Measurements from ENCODE around the gene SPIRE2. TPM values are rescaled to one million over a fixed set of nuclear protein-coding genes. Genes with fewer than 3 reads are reported as not detected.
"Not testable (repeated sequence)": the region's sequence is repeated elsewhere in the genome, so short reads cannot be mapped to it uniquely, and the experiment has no call there.

The SPIRE2 gene
- total and polyA plus RNA-seq, 2 of the 4 experiments (the other 2 are of a cell fraction) = 0.72 to 1.9 TPM

GRCh38 chr16:89818851-89819403, 9.3 kb upstream of the SPIRE2 start:
- H3K9ac ChIP-seq (ENCODE audit: low read depth, low read length); H3K27ac ChIP-seq (ENCODE audit: insufficient read depth, low read length); H3K23ac ChIP-seq (ENCODE audit: low read depth, low read length); H3K4me2 ChIP-seq (ENCODE audit: low read depth, low read length); H3K9me1 ChIP-seq (ENCODE audit: insufficient read depth, low read length); H3K4ac ChIP-seq (ENCODE audit: low read depth, low read length); DNase-seq; H2AK9ac ChIP-seq (replicated peaks; ENCODE audit: low read depth, low read length, poor library complexity); H3K27me3 ChIP-seq (ENCODE audit: control insufficient read depth, insufficient read depth, low read length); H3K56ac ChIP-seq (ENCODE audit: extremely low read depth, insufficient read depth, low read length); CTCF ChIA-PET; H2BK15ac ChIP-seq (ENCODE audit: low read depth, low read length); H2AK5ac ChIP-seq (ENCODE audit: low read depth, low read length); dilution Hi-C loops (cut with HindIII; ENCODE audit: low sequenced_read_pairs, unreplicated experiment); H3K14ac ChIP-seq (replicated peaks; ENCODE audit: low read depth, low read length); H4K20me1 ChIP-seq (ENCODE audit: insufficient read depth, low read length); H3K9me3 ChIP-seq (ENCODE audit: control insufficient read depth, insufficient read depth, low read length); H3K36me3 ChIP-seq (ENCODE audit: control insufficient read depth, insufficient read depth, low read length); H3K4me3 ChIP-seq (ENCODE audit: insufficient read depth, low read depth, low read length); H2BK20ac ChIP-seq (ENCODE audit: low read depth, low read length); H2AFZ ChIP-seq (replicated peaks; ENCODE audit: low read length, poor library complexity); H4K8ac ChIP-seq (ENCODE audit: low read depth in 2 of 2, low read length in 2 of 2); H4K5ac ChIP-seq (ENCODE audit: low read depth, low read length); H2BK5ac ChIP-seq (ENCODE audit: low read depth, low read length, poor library complexity, severe bottlenecking); H3K4me1 ChIP-seq (ENCODE audit: control insufficient read depth, insufficient read depth, low read length); POLR2A ChIA-PET (ENCODE audit: unreplicated experiment); H4K91ac ChIP-seq (ENCODE audit: insufficient read depth, low read depth, low read length); H3K18ac ChIP-seq (ENCODE audit: low read depth, low read length); H2BK120ac ChIP-seq (ENCODE audit: low read depth, low read length); in situ Hi-C loops (cut with MboI; ENCODE audit: low sequenced_read_pairs); ATAC-seq (ENCODE audit: low read depth); BruUV-seq (replicated peaks): not testable (repeated sequence)
- intact Hi-C loops (cut with micrococcal nuclease) = loop anchor here (10.0 kb wide), 1 partner anchor 94 kb away; the partner anchor contains the start of genes VPS9D1 and ZNF276
- peaks cover 0 to 27% of the 10 kb centered on the region in 2 experiments for H3K79me1 ChIP-seq (ENCODE audit: low read depth in 1 of 2, low read length in 2 of 2)
- WGBS, 2 experiments (ENCODE audit: extremely low coverage in 2 of 2, insufficient read length in 1 of 2) = 100% methylated on average over 2 of the region's 14 CpGs; no CpG with 5 or more reads in 1 of the 2 experiments

- H2BK120ac ChIP-seq (ENCODE audit: low read depth, low read length); H3K36me3 ChIP-seq (ENCODE audit: control insufficient read depth, insufficient read depth, low read length); in situ Hi-C loops (cut with MboI; ENCODE audit: low sequenced_read_pairs); ATAC-seq (ENCODE audit: low read depth); BruUV-seq (replicated peaks); H2AK5ac ChIP-seq (ENCODE audit: low read depth, low read length); H3K14ac ChIP-seq (replicated peaks; ENCODE audit: low read depth, low read length); H3K23ac ChIP-seq (ENCODE audit: low read depth, low read length); H2BK20ac ChIP-seq (ENCODE audit: low read depth, low read length); H3K9me3 ChIP-seq (ENCODE audit: control insufficient read depth, insufficient read depth, low read length); H3K9me1 ChIP-seq (ENCODE audit: insufficient read depth, low read length); H3K4me3 ChIP-seq (ENCODE audit: insufficient read depth, low read depth, low read length); H3K4ac ChIP-seq (ENCODE audit: low read depth, low read length); H4K5ac ChIP-seq (ENCODE audit: low read depth, low read length); CTCF ChIA-PET; H2BK5ac ChIP-seq (ENCODE audit: low read depth, low read length, poor library complexity, severe bottlenecking); H3K18ac ChIP-seq (ENCODE audit: low read depth, low read length); dilution Hi-C loops (cut with HindIII; ENCODE audit: low sequenced_read_pairs, unreplicated experiment); H2BK15ac ChIP-seq (ENCODE audit: low read depth, low read length); H4K20me1 ChIP-seq (ENCODE audit: insufficient read depth, low read length); H3K27ac ChIP-seq (ENCODE audit: insufficient read depth, low read length); H4K91ac ChIP-seq (ENCODE audit: insufficient read depth, low read depth, low read length); H3K4me2 ChIP-seq (ENCODE audit: low read depth, low read length); H3K27me3 ChIP-seq (ENCODE audit: control insufficient read depth, insufficient read depth, low read length); H2AFZ ChIP-seq (replicated peaks; ENCODE audit: low read length, poor library complexity); H3K56ac ChIP-seq (ENCODE audit: extremely low read depth, insufficient read depth, low read length); H4K8ac ChIP-seq (ENCODE audit: low read depth in 2 of 2, low read length in 2 of 2); H3K9ac ChIP-seq (ENCODE audit: low read depth, low read length); POLR2A ChIA-PET (ENCODE audit: unreplicated experiment); H3K4me1 ChIP-seq (ENCODE audit: control insufficient read depth, insufficient read depth, low read length); DNase-seq; H2AK9ac ChIP-seq (replicated peaks; ENCODE audit: low read depth, low read length, poor library complexity): not testable (repeated sequence)
- 100% methylated on average over 3 of the region's 8 CpGs; no CpG with 5 or more reads in 1 of the 2 experiments for WGBS, 2 experiments (ENCODE audit: extremely low coverage in 2 of 2, insufficient read length in 1 of 2)
- intact Hi-C loops (cut with micrococcal nuclease) = loop anchor here (10.0 kb wide), 1 partner anchor 95 kb away; the partner anchor contains the start of genes VPS9D1 and ZNF276
- H3K79me1 ChIP-seq (ENCODE audit: low read depth in 1 of 2, low read length in 2 of 2) = peaks cover 0 to 23% of the 10 kb centered on the region in 2 experiments
These were observed 8.8 kb upstream of the SPIRE2 start for GRCh38 chr16:89819448-89819847.

All from IMR-90 (cell line).